ENCODE data around the gene LYL1.

LYL1 gene

GRCh38 chr19:13091400-13092157 is 11.1 kb downstream of the LYL1 start:
- DNase-seq, result peak; percentile 93

- no peak for DNase-seq
These were observed 12.0 kb downstream of the LYL1 start for GRCh38 chr19:13090511-13091231.

GRCh38 chr19:13089857-13090507 is 12.7 kb downstream of the LYL1 start:
- no peak for DNase-seq

GRCh38 chr19:13089139-13089856 is 13.4 kb downstream of the LYL1 start:
- DNase-seq, result no peak

- no peak for DNase-seq
These were observed 14.7 kb downstream of the LYL1 start for GRCh38 chr19:13087795-13088537.

GRCh38 chr19:13087295-13087694 is 15.4 kb downstream of the LYL1 start:
- no peak for DNase-seq

- DNase-seq, result no peak
These were observed 16.3 kb downstream of the LYL1 start for GRCh38 chr19:13086341-13086740.

GRCh38 chr19:13085666-13086065 is 17.0 kb downstream of the LYL1 start:
- no peak for DNase-seq

- DNase-seq, result no peak
These were observed 19.0 kb downstream of the LYL1 start for GRCh38 chr19:13083627-13084026.

- no peak for DNase-seq
These were observed 19.7 kb downstream of the LYL1 start for GRCh38 chr19:13083008-13083404.

- DNase-seq, result no peak
These were observed 20.3 kb downstream of the LYL1 start for GRCh38 chr19:13082192-13083007.

- DNase-seq, result peak; percentile 88
These were observed 23.1 kb downstream of the LYL1 start for GRCh38 chr19:13079542-13079986.

- DNase-seq, result no peak
These were observed 23.6 kb downstream of the LYL1 start for GRCh38 chr19:13078897-13079541.

GRCh38 chr19:13078381-13078780 is 24.3 kb downstream of the LYL1 start:
- no peak for DNase-seq

GRCh38 chr19:13077240-13077639 is 25.4 kb downstream of the LYL1 start:
- DNase-seq, result peak; percentile 76

GRCh38 chr19:13076787-13077186 is 25.9 kb downstream of the LYL1 start:
- no peak for DNase-seq

GRCh38 chr19:13076320-13076719 is 26.3 kb downstream of the LYL1 start:
- no peak for DNase-seq

- no peak for DNase-seq
These were observed 28.3 kb downstream of the LYL1 start for GRCh38 chr19:13074378-13074777.

GRCh38 chr19:13073263-13073662 is 29.4 kb downstream of the LYL1 start:
- no peak for DNase-seq

- no peak for DNase-seq
These were observed 30.3 kb downstream of the LYL1 start for GRCh38 chr19:13072188-13072908.

All from right hindlimb (tissue), 1 donor.